Measurements from ENCODE around the gene COL9A1.

GRCh38 chr6:70312165-70312745 is 9.4 kb upstream of the COL9A1 start:
- TF ChIP-seq CTCF (IDR thresholded peaks at IDR 0.05), result no peak
- no peak for TF ChIP-seq ZFX (IDR thresholded peaks at IDR 0.05; ENCODE audit: borderline replicate concordance)
